GM12878 (cell line): ENCODE results near the gene CCDC3. TPM values are rescaled to one million over a fixed set of nuclear protein-coding genes. Genes with fewer than 3 reads are reported as not detected.

Experiments
- ATAC-seq: fragments of 200-7000 bp; cut with Tn5 transposase; 3 replicates; pipeline ENCODE4 v1.9.1; 2020; ENCODE audit warnings: mild to moderate bottlenecking, moderate library complexity
- BruUV-seq: library from RNA; stranded (reverse); fragments of 400-500 nt; replicated peaks from 2 replicates; lab custom pipeline; 2021; lab: Mats Ljungman, UMichigan
- CTCF ChIA-PET: fragments of 300-600 bp; sonication (Branson Sonifier 250); formaldehyde crosslinking; extraction: SDS; loops from one replicate; lab custom pipeline; 2021; ENCODE audit warnings: inconsistent platforms; lab: Yijun Ruan, JAX
- POLR2A ChIA-PET: fragments of 350-600 bp; formaldehyde crosslinking; extraction: SDS; loops from one replicate; lab custom pipeline; 2021; ENCODE audit warnings: inconsistent platforms; lab: Charles Lee
- RAD21 ChIA-PET: fragments of 300-600 bp; sonication (Branson Sonifier 250); formaldehyde crosslinking; loops from one replicate; lab custom pipeline; 2023; ENCODE audit warnings: antibody characterized with exemption; ENCODE audit not compliant: unreplicated experiment; lab: Charles Lee
- SMC1A ChIA-PET: fragments of 300-600 bp; sonication (Branson Sonifier 250); formaldehyde crosslinking; loops from one replicate; lab custom pipeline; 2023; ENCODE audit not compliant: unreplicated experiment, uncharacterized antibody; lab: Charles Lee
- DNase-seq: peaks from one replicate; pipeline ENCODE4 v3.0.0-alpha.2; 2011; ENCODE audit warnings: low read depth, low spot score
- FAIRE-seq: peaks from 3 replicates; lab custom pipeline; 2011; peaks lifted over from hg19 to GRCh38; lab: Jason Lieb, UNC
- H2AFZ ChIP-seq: 2 replicates; pipeline ENCODE4 v1.6.0; 2011; ENCODE audit warnings: low read depth, low read length, control low read depth; ENCODE audit not compliant: control insufficient read depth
- H3K27ac ChIP-seq: 2 replicates; pipeline ENCODE4 v1.5.1; 2011; ENCODE audit warnings: control low read depth; ENCODE audit not compliant: control insufficient read depth, insufficient read depth
- H3K27me3 ChIP-seq, 2 experiments: replicated peaks in 1 of 2; 2 replicates each; pipeline versions ENCODE4 v1.6.0 to v1.6.1; 2011; ENCODE audit warnings: low read length in 1 of 2; ENCODE audit not compliant: control insufficient read depth in 2 of 2, insufficient read depth in 2 of 2
- H3K36me3 ChIP-seq, 2 experiments: 2 replicates each; pipeline ENCODE4 v1.5.1; 2011; ENCODE audit warnings: low read length in 1 of 2; ENCODE audit not compliant: control insufficient read depth in 2 of 2, insufficient read depth in 2 of 2
- H3K4me1 ChIP-seq: 2 replicates; pipeline ENCODE4 v1.6.1; 2011; ENCODE audit warnings: mild to moderate bottlenecking, low read length, moderate library complexity, mixed read lengths; ENCODE audit not compliant: control insufficient read depth, insufficient read depth
- H3K4me2 ChIP-seq: 2 replicates; pipeline ENCODE4 v1.6.0; 2011; ENCODE audit warnings: control low read depth; ENCODE audit not compliant: control insufficient read depth, insufficient read depth
- H3K4me3 ChIP-seq: fragments of 200-600 bp; sonication (generic); 2 replicates; pipeline ENCODE4 v1.5.1; 2016
- H3K79me2 ChIP-seq: 2 replicates; pipeline ENCODE4 v1.6.0; 2011; ENCODE audit warnings: low read length; ENCODE audit not compliant: control insufficient read depth, insufficient read depth
- H3K9ac ChIP-seq: 2 replicates; pipeline ENCODE4 v1.8.0; 2011; ENCODE audit warnings: low read length, control low read depth, mixed read lengths; ENCODE audit not compliant: control insufficient read depth, insufficient read depth
- H3K9me3 ChIP-seq: replicated peaks from 3 replicates; pipeline ENCODE4 v1.5.1; 2011; ENCODE audit warnings: mild to moderate bottlenecking, low read length; ENCODE audit not compliant: control insufficient read depth, insufficient read depth
- H4K20me1 ChIP-seq: 2 replicates; pipeline ENCODE4 v1.6.0; 2011; ENCODE audit not compliant: control insufficient read depth, insufficient read depth
- BCL11A ChIP-seq: IDR thresholded peaks from 2 replicates; pipeline ENCODE4 v1.6.1; 2011; ENCODE audit warnings: low read depth, low read length
- CBFB ChIP-seq: IDR thresholded peaks from 2 replicates; pipeline ENCODE4 v1.6.1; 2016; ENCODE audit warnings: antibody characterized with exemption, low read depth
- CHD4 ChIP-seq: fragments of 200-600 bp; sonication (generic); IDR thresholded peaks from 2 replicates; pipeline ENCODE4 v1.6.1; 2016; ENCODE audit warnings: mild to moderate bottlenecking
- CUX1 ChIP-seq: IDR thresholded peaks from 2 replicates; pipeline ENCODE4 v1.6.1; 2012; ENCODE audit warnings: improper control_type of control experiment, low read depth, low read length; ENCODE audit not compliant: insufficient replicate concordance
- EZH2 ChIP-seq: IDR thresholded peaks from 2 replicates; pipeline ENCODE4 v1.6.1; 2012; ENCODE audit warnings: low read depth, mild to moderate bottlenecking, control low read depth, inconsistent platforms, low read length, borderline replicate concordance; ENCODE audit not compliant: control insufficient read depth
- IRF5 ChIP-seq: fragments of 450-650 bp; IDR thresholded peaks from 2 replicates; pipeline ENCODE4 v1.6.1; 2017; ENCODE audit warnings: borderline replicate concordance
- MTA3 ChIP-seq: IDR thresholded peaks from 2 replicates; pipeline ENCODE4 v1.6.1; 2012; ENCODE audit warnings: low read length, inconsistent platforms, borderline replicate concordance
- NBN ChIP-seq: fragments of 450-650 bp; IDR thresholded peaks from 2 replicates; pipeline ENCODE4 v1.6.1; 2016
- NFXL1 ChIP-seq: fragments of 450-650 bp; IDR thresholded peaks from 2 replicates; pipeline ENCODE4 v1.6.1; 2017; ENCODE audit warnings: antibody characterized with exemption, mild to moderate bottlenecking, borderline replicate concordance
- NFYB ChIP-seq: IDR thresholded peaks from 2 replicates; pipeline ENCODE4 v1.6.1; 2011; ENCODE audit warnings: low read depth, mild to moderate bottlenecking, low read length, improper control_type of control experiment, moderate library complexity; ENCODE audit not compliant: insufficient read depth
- NR2C1 ChIP-seq: fragments of 450-650 bp; IDR thresholded peaks from 2 replicates; pipeline ENCODE4 v1.6.1; 2017; ENCODE audit warnings: antibody characterized with exemption, mild to moderate bottlenecking, moderate library complexity
- SMAD5 ChIP-seq: IDR thresholded peaks from 2 replicates; pipeline ENCODE4 v1.6.1; 2016; ENCODE audit warnings: antibody characterized with exemption, low read depth
- ZBED1 ChIP-seq: IDR thresholded peaks from 2 replicates; pipeline ENCODE4 v1.6.1; 2016; ENCODE audit warnings: borderline replicate concordance
- ZSCAN29 ChIP-seq: fragments of 450-650 bp; IDR thresholded peaks from 2 replicates; pipeline ENCODE4 v1.6.1; 2017; ENCODE audit warnings: mild to moderate bottlenecking, moderate library complexity
- WGBS: methylation state at CpG from one replicate; pipeline ENCODE4 v1.1.6; 2016; ENCODE audit warnings: low lambda C conversion rate; ENCODE audit not compliant: insufficient replicate concordance, insufficient coverage; ENCODE audit errors: missing lambda C conversion rate; 5-methylcytosine and 5-hydroxymethylcytosine counted together
- in situ Hi-C: fragments of 300-500 bp; cut with MboI; formaldehyde crosslinking; loops from 9 replicates; pipeline ENCODE4 v1.14.3; 2018; ENCODE audit warnings: mixed read lengths
- intact Hi-C: fragments of 100-400 bp; cut with micrococcal nuclease; formaldehyde crosslinking; loops from one replicate; pipeline ENCODE4 v1.14.2; 2022; ENCODE audit not compliant: unreplicated experiment
- polyA plus RNA-seq, 11 experiments: library from polyadenylated mRNA; depleted of rRNA in 4 of 11; unstranded in 6 of 11; stranded (reverse) in 5 of 11; fragments of >200 nt; fragmentation: Nextera tagmentation in 4 of 11; fragmentation: Illumina TruSeq in 1 of 11; extraction: Ambion mirVana in 4 of 11; extraction: Trizol in 1 of 11; gene quantifications; 1 replicate in 1 of 11; 2 replicates in 10 of 11; pipeline versions ENCODE4 v1.2.1 to v1.2.3, GENCODE V29; 2011 to 2016; ENCODE audit warnings: inconsistent platforms in 2 of 11, missing spikeins in 2 of 11, low read depth in 1 of 11
- total RNA-seq, 4 experiments: library from RNA; depleted of rRNA in 3 of 4; stranded (reverse); fragments of >200 nt in 3 of 4; fragmentation: Illumina TruSeq in 1 of 4; extraction: Trizol in 1 of 4; gene quantifications; 2 replicates each; pipeline versions ENCODE4 v1.2.1 to v1.2.3, GENCODE V29; 2013 to 2021
- TF ChIP-seq, protein P1 (sequence below): fragments of 450-650 bp; IDR thresholded peaks from 2 replicates; pipeline ENCODE4 v1.6.1; 2017; ENCODE audit warnings: antibody characterized with exemption, mild to moderate bottlenecking, moderate library complexity

The CCDC3 gene
- total and polyA plus RNA-seq, 10 of the 15 experiments (the other 5 are each of a cell fraction or from before 2014, with no cell fraction given) = 0.08 TPM; not detected in 9

DNA sequence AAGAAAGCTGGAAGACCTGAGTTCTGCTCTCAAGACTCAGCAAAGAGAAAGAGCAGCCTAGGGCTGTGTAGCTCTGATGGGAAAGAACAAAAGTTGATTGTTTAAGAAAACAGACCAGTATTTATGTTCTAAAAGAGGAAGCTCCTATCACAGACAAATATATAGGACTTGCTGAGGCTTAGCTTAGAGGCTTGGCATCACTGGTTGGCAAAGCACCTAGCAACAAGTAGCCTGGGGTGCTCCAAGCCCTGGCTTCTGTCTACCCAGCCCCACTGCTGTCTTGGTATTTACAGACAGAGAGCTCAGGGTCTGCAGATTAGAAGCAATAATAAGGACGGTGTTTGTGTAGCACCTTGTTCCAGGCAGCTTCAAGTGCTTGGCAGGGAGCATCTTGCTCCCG, 36.9 kb upstream of the CCDC3 start (continued):
- TF ChIP-seq CUX1 (no peak), BCL11A (no peak), NR2C1 (no peak), NFXL1 (no peak)

GRCh38 chr10:13037832-13038231, 36.3 kb upstream of the CCDC3 start:
- DNase-seq (no peak), FAIRE-seq (no peak), ATAC-seq (no peak)
- in situ Hi-C loops (no loop called here), intact Hi-C loops (no loop called here)
- RAD21 ChIA-PET = interaction anchor here (0.9 kb wide), 1 partner anchor 78 kb away, joined by 3 read pairs; no protein-coding TSS in a partner anchor
- Histone ChIP-seq H3K4me1 (no peaks in the 10 kb centered on the region), H3K36me3 (no peaks in the 10 kb centered on the region), H3K4me3 (no peak overlapping the region), H4K20me1 (no peaks in the 10 kb centered on the region), H3K9ac (no peak overlapping the region), H3K27ac (no peak overlapping the region), H3K27me3 (no peaks in the 10 kb centered on the region), H2AFZ (no peak overlapping the region), H3K4me2 (no peak overlapping the region), H3K79me2 (no peaks in the 10 kb centered on the region), H3K9me3 (no peaks in the 10 kb centered on the region)
- no TSS peak for BruUV-seq
- WGBS = 22% methylated on average over 2 of the region's 2 CpGs
- POLR2A ChIA-PET = interaction anchor here (0.5 kb wide), 2 partner anchors 189 to 1013 kb away, joined by 3 to 4 read pairs; no protein-coding TSS in a partner anchor
- SMC1A ChIA-PET = no interaction called here
- CTCF ChIA-PET = no interaction called here
- TF ChIP-seq MTA3 (no peak), NBN (no peak), CHD4 (no peak), SMAD5 (no peak), IRF5 (no peak), ZBED1 (no peak), CBFB (no peak), NFYB (no peak), ZSCAN29 (no peak), NR2C1 (no peak), EZH2 (no peak)
- TF ChIP-seq, protein P1, sequence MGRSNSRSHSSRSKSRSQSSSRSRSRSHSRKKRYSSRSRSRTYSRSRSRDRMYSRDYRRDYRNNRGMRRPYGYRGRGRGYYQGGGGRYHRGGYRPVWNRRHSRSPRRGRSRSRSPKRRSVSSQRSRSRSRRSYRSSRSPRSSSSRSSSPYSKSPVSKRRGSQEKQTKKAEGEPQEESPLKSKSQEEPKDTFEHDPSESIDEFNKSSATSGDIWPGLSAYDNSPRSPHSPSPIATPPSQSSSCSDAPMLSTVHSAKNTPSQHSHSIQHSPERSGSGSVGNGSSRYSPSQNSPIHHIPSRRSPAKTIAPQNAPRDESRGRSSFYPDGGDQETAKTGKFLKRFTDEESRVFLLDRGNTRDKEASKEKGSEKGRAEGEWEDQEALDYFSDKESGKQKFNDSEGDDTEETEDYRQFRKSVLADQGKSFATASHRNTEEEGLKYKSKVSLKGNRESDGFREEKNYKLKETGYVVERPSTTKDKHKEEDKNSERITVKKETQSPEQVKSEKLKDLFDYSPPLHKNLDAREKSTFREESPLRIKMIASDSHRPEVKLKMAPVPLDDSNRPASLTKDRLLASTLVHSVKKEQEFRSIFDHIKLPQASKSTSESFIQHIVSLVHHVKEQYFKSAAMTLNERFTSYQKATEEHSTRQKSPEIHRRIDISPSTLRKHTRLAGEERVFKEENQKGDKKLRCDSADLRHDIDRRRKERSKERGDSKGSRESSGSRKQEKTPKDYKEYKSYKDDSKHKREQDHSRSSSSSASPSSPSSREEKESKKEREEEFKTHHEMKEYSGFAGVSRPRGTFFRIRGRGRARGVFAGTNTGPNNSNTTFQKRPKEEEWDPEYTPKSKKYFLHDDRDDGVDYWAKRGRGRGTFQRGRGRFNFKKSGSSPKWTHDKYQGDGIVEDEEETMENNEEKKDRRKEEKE = no peak
